GM18519 (cell line): Measurements from ENCODE around the gene COL23A1.

Source experiments
- ATAC-seq: cut with Tn5 transposase; IDR thresholded peaks from one replicate; pipeline ENCODE4 v1.9.1; 2021; ENCODE audit warnings: mild to moderate bottlenecking, moderate library complexity; ENCODE audit not compliant: unreplicated experiment, low FRiP score

COL23A1 gene

GRCh38 chr5:178194026-178194425, 396.2 kb downstream of the COL23A1 start:
- no peak for ATAC-seq

- ATAC-seq, result no peak
These were observed 396.9 kb downstream of the COL23A1 start for GRCh38 chr5:178193251-178193809.

- ATAC-seq, result no peak
These were observed 397.4 kb downstream of the COL23A1 start for GRCh38 chr5:178192787-178193186.

GRCh38 chr5:178192244-178192643, 397.9 kb downstream of the COL23A1 start:
- no peak for ATAC-seq

- ATAC-seq, result no peak
These were observed 398.5 kb downstream of the COL23A1 start for GRCh38 chr5:178191661-178192060.

GRCh38 chr5:178189433-178189832, 400.8 kb downstream of the COL23A1 start:
- ATAC-seq, result no peak
